Astrocyte of the cerebellum (primary cell): ENCODE measurements around the gene MBP.

Experiments
- DNase-seq: peaks from one replicate; pipeline ENCODE4 v3.0.0-alpha.2; 2011; ENCODE audit warnings: low read depth
- H3K4me3 ChIP-seq: 2 replicates; pipeline ENCODE4 v1.5.1; 2011; ENCODE audit warnings: mild to moderate bottlenecking, low read depth, low read length, moderate library complexity
- CTCF ChIP-seq: IDR thresholded peaks from 2 replicates; pipeline ENCODE4 v1.5.1; 2012; ENCODE audit warnings: low read length, low read depth, moderate library complexity, mild to moderate bottlenecking; ENCODE audit errors: missing control alignments
- in situ Hi-C: cut with HindIII; loops from 2 replicates; pipeline ENCODE4 v1.10.0; 2017; ENCODE audit warnings: low sequenced_read_pairs

Gene MBP

GRCh38 chr18:76999077-76999476 lies 133.5 kb downstream of the MBP start:
- no peak for DNase-seq
- TF ChIP-seq CTCF = no peak
- in situ Hi-C loops = no loop called here
- H3K4me3 ChIP-seq = no peak overlapping the region

- TF ChIP-seq CTCF = no peak
- no peak overlapping the region for H3K4me3 ChIP-seq
- in situ Hi-C loops = no loop called here
- DNase-seq = no peak
Measured at GRCh38 chr18:76997951-76998808, 134.4 kb downstream of the MBP start.

- in situ Hi-C loops = no loop called here
- no peak for DNase-seq
- TF ChIP-seq CTCF = no peak
- no peak overlapping the region for H3K4me3 ChIP-seq
Measured at GRCh38 chr18:76996429-76996828, 136.2 kb downstream of the MBP start.

GRCh38 chr18:76995896-76996295 lies 136.7 kb downstream of the MBP start:
- no peak for TF ChIP-seq CTCF
- DNase-seq = no peak
- no peak overlapping the region for H3K4me3 ChIP-seq
- in situ Hi-C loops = no loop called here

- no peak for TF ChIP-seq CTCF
- in situ Hi-C loops = no loop called here
- no peak for DNase-seq
- H3K4me3 ChIP-seq = no peak overlapping the region
Measured at GRCh38 chr18:76994086-76994654, 138.4 kb downstream of the MBP start.

GRCh38 chr18:76993573-76993972 lies 139.0 kb downstream of the MBP start:
- no peak for DNase-seq
- in situ Hi-C loops = no loop called here
- no peak for TF ChIP-seq CTCF
- no peak overlapping the region for H3K4me3 ChIP-seq

GRCh38 chr18:76993085-76993382 lies 139.5 kb downstream of the MBP start:
- no peak for TF ChIP-seq CTCF
- no peak for DNase-seq
- H3K4me3 ChIP-seq = no peak overlapping the region
- in situ Hi-C loops = no loop called here
